DMS 273 (cell line): ENCODE measurements around the gene CCDC188.
A peak's percentile ranks its signal among the peaks of the same experiment; 100 is the strongest.
"Not testable (repeated sequence)": the region's sequence is repeated elsewhere in the genome, so short reads cannot be mapped to it uniquely, and the experiment has no call there.

Experiments used
- DNase-seq: peaks from one replicate; lab custom pipeline; 2025; ENCODE audit not compliant: unreplicated experiment; lab: John Stamatoyannopoulos, UW

The CCDC188 gene

GRCh38 chr22:20171288-20172140, 20.7 kb upstream of the CCDC188 start:
- no peak for DNase-seq

DNA sequence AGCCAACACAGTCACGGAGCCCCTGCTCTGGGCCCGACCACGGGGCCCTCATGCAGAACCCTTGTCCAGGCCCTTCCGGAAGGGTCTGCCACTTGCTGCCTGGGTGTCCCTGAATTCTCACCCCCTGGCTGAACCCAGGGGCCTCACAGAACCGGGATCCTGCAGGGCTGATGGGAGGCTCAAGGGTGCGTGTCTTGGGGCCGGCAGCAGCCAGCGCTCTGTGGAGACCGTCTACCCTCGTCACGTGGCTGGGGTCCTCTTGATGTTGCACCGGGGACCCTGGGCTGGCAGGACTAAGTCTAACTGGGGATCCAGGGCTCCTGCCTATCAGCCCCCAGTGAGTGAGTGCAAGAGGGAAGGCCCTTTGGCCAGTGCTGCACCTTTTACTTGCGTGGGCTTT, 19.3 kb upstream of the CCDC188 start:
- no peak for DNase-seq

DNA sequence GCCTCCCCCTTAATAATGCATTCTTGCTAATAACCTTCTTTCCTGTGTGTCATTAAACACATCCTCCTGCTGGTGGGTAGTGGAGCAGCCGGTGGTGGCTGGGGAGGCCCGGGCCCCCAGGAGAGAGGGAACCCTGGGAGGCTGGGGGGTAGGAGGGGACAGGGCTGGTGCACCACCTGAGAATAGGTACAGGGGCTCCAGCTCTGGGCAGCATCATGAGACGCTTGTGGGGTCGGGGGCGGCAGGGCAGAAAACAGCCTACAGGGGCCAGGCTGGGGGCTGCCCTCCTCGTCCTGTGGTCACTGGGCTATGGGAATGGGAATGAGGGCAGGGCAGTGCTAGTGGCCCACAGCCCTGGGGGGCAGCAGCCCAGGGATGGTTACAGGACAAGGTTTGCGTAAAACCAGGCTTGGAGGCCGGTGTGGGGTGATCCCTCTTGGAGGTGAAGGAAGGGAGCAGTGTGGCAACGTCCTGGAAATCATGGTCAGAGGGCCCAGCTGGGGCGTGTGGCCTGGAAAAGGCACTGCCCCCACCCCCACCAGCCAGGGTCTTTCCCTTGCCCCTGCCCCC, 18.5 kb upstream of the CCDC188 start:
- DNase-seq, result no peak

GRCh38 chr22:20167643-20168322, 16.9 kb upstream of the CCDC188 start:
- no peak for DNase-seq

- no peak for DNase-seq
These were observed 15.8 kb upstream of the CCDC188 start for GRCh38 chr22:20166703-20167102.

GRCh38 chr22:20165913-20166312, 15.1 kb upstream of the CCDC188 start:
- no peak for DNase-seq

GRCh38 chr22:20165421-20165820, 14.6 kb upstream of the CCDC188 start:
- no peak for DNase-seq

- no peak for DNase-seq
These were observed 14.0 kb upstream of the CCDC188 start for GRCh38 chr22:20164863-20165262.

- DNase-seq, result no peak
These were observed 9.2 kb upstream of the CCDC188 start for GRCh38 chr22:20160041-20160440.

GRCh38 chr22:20159531-20159930, 8.7 kb upstream of the CCDC188 start:
- not testable (repeated sequence) for DNase-seq

GRCh38 chr22:20159076-20159475, 8.2 kb upstream of the CCDC188 start:
- peak; percentile 75 for DNase-seq

DNA sequence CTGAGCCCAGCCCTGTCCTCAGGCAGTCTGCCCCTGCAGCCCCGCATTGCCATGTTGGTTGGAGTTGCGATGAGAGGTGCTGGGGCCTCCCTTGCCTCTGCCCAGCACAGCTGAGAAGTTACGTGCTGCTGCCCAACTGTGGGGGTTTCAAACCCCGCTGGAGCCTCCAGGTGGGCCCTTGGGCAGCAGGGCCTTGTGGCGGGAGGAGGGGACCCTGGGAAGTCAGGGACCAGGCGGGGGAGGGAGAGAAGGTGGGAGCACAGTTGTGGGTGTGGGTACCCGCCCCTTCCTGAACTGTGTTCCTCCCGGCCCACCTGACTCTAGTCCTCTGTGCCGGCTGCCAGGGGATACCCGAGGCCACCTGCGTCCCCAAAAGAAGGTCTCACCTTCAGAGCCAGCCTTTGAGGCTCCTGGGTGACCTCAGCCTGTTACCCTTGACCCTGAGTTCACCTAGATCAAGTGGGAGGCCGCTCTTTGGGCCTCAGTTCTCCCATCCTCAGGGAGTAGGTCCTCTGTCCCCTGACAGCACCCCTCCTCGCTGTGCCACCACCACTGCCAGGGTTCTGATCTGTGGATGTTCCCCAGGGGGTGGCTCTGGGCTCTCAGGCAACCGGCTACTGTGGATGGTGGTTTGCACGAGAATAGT, 7.7 kb upstream of the CCDC188 start:
- DNase-seq, result no peak

GRCh38 chr22:20157430-20158183, 6.8 kb upstream of the CCDC188 start:
- no peak for DNase-seq

DNA sequence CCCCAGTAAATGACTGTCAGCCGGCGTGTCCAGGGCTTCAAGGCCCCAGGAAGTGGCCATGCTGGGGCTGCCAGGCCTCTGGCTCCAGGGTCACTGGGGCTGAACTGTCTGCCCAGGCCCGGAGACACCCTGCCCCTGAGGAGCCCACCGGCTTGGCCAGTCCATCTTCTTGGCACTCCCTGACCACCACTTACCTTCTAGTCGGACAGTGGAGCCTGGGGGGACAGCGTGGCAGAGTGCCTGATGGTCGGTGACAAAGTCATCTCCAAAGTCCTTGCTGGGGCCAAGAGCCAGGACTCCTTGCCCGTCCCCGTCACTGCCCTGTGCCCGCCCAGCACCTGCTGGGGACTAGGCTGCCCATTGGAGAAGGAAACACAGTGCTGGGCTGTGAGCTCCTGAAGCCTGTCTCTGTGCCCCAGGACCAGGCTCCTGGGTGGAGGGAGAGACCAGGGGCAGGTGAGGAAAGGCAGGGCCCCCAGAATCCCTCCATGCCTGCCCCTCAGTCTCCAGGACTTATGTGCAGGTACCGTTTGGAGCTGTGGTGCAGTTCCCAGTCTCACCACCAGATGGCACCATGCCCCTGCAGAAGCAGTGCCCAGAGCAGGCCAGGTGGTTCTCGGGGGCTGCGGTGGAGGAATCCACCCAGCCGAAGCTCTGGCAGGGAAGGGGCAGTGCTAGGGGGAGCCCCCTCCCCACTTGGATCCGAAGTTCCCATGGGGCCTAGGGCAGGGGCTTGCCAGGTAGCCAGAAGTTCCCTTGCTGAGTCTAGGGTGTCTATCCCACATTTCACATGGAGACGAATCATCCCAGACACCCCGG, 6.0 kb upstream of the CCDC188 start:
- peak; percentile 86 for DNase-seq

GRCh38 chr22:20156042-20156389, 5.2 kb upstream of the CCDC188 start:
- no peak for DNase-seq

- peak; percentile 96 for DNase-seq
These were observed 4.6 kb upstream of the CCDC188 start for GRCh38 chr22:20155330-20156041.

DNA sequence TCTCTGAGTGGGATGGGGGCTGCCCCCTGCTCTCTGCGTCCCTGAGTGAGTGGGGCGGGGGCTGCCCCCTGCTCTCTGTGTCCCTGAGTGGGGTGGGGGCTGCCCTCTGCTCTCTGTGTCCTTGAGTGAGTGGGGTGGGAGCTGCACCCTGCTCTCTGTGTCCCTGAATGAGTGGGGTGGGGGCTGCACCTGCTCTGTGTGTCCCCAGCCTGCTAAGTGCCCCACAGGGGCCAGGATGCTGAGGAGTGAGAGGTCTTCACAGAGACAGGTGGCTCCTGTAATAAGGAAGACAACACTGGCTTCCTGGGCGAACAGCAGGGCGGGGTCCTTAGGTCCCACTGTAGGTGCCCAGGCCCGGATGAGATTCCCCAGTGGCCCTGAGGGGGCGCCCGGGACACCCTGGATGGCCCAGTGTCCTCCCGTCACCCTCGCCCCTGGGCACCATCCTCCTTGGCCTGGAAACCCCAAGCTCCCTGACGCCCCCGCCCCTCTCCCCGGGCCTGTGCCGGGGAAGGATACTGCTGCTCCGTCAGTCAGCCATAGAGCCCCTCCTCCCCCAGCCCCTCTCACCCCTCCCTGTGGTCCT, 3.8 kb upstream of the CCDC188 start:
- peak; percentile 45 for DNase-seq

DNA sequence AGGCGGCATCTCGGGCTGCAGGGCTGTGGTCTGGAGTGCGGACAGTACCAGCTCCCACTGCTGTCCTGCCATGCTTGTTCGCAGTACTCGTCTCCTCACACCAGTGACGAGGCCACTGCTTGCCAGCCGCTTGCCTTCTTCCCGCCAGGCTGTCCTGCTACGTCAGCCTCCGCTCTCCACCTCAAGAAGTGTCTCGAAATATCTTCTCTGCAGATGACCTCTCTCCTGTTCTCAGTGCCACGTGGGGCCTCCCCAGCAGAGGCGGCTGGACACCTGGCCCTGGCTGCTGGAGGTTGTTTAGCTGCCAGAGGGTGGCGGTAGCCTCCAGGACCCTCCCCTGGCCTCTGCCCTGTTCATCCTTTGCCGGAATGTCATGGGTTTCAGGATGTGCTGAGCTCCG, 3.1 kb upstream of the CCDC188 start:
- no peak for DNase-seq

GRCh38 chr22:20152464-20152890, 1.6 kb upstream of the CCDC188 start:
- DNase-seq, result no peak
